SIG-M5 treated with dmso at 0.1 percent for 504 hours (cell line): Measurements from ENCODE around the gene POLR2J.
"Not testable (repeated sequence)": the region's sequence is repeated elsewhere in the genome, so short reads cannot be mapped to it uniquely, and the experiment has no call there.

ENCODE experiments used
- DNase-seq: peaks from one replicate; lab custom pipeline; 2025; ENCODE audit not compliant: unreplicated experiment; lab: John Stamatoyannopoulos, UW

The POLR2J gene

DNA sequence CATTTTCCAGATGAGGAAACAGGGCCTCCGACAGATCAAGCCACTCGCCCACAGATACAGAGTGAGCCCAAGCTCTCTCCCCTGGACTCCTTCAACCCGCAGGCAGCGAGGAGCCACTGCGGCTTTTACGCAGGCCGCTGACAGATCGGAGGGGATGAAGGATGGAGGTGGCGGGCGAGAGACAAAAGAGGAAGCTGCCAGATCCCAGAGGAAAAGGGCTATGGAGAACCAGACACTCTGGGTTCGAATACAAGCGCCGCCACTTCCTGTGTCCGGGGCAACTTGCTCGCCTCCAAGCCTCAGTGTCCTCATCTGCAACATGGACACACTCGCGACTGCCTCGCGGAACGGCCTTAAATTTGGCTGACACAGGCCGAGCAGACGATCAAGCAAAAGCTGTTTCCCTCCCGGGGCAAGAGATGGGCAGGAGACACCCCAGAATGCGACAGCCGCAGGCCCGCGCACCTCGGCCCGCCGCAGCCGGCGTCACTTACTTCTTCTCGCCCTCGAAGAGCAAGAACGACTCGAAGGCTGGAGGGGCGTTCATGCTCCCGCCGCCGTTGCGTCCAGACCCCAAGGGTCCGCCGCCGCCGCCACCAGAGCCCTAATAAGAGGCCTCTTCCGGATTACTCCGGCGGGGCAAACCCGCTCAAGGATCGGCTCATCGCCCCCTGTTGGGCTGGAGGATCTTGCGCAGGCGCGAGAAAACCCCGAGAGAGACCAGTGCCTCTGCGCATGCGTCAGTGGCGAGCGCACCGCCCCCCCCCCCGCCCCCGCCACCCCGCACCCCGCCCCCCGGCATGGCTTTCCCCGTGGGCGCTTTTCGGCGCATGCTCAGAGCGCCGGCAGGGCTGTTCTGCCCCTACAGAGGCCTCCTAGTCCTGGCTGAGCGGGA lies at the start of gene POLR2J:
Gene POLR2J (minus strand): TSS at position 609 of the 895 bp plus-strand sequence. CDS start 62 bp downstream, at position 547.
- not testable (repeated sequence) for DNase-seq

DNA sequence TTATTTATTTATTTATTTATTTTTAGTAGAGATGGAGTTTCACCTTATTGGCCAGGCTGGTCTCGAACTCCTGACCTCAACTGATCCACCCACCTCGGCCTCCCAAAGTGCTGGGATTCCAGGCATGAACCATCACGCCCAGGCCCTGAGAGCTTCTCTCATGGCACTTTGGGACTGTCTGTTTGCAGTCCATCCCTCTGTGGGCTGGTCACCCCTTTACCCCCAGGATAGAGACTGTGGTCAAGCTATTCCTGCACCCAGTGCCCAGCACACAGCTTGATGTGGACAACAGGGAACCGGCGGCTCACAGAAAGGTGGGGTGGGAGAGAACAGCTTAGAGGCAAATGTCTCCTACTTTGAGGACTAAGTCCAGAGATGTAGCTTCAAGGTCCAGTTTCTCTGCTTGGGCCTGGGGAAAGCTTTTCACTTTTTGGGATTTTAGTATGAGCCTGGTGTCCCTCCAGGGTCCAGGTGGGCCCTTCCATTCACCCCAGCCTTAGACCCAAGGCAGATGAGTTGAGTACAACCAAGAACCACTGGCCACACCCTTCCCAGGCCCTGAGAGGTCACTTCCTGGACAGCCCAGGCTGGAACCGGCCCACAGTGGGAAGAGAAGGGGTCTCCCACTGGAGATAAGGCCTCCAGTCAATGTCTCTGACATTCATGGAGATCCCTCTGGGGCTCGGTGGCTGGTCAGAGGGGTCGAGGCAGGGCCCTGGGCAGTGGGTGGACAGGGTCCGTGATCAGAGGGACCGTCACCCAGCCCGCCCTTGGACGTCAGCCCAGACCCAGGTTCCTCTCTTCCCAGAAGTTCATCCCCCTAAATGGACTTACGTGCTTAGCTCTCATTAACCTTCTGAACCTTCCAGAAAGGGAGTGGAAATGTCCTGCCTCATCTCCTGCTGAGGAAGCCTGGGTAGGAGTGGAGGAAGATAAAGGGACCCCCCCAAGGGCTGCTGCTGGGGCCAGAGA lies 49.4 kb upstream of the POLR2J start:
- DNase-seq: not testable (repeated sequence)

DNA sequence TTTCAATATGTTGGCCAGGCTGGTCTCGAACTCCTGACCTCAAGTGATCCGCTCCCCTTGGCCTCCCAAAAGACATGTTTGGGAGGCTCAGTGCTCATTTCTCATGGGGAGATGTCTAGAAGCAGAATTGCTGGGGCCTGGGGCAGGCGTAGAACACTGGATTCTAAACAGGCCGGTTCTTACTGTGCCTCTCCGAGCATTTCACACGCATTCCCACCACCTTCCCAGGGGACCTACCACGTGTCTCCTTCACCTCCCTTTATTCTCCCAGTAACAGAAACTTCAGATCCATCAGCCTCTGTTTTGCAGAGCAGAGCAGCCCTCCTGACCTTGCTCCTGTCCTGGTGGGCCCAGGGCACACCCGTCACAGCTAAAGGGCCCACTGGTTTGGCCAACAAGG lies 48.5 kb upstream of the POLR2J start:
- DNase-seq: not testable (repeated sequence)

DNA sequence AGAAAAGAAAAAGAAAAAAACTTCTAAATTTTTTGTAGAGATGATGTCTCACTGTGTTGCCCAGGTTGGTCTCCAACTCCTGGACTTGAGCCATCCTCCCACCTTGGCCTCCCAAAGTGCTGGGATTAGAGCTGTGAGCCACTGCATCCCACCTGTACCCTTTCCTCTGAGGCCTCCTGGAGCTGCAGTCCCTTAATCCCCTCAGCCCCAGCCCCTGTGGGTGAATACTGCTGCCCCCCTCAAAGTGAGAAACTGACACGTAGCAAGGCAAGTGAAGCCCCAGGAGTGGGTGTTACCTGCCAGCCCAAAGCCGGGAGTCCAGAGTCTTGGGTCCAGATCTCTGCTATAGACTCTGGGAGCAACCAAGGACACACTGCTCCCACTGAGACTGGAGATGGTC lies 46.1 kb upstream of the POLR2J start:
- DNase-seq: not testable (repeated sequence)

DNA sequence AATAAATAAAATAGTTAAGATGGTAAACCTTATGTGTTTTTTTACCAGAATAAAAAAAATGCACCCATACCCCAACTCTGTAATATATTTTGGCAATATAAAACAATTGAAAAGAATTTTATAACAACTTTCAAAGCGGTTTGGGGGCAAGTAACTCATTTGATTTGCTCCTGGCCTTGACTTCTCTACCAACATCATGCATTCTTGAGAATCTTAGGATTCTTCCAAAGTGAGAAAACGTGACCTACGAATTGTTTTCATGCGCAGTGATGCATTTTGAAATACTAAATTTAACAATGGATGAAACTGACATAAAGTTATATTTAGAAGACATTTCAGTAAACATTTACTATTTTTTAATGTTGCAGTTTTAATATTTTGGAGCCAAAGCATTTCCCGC lies 42.1 kb upstream of the POLR2J start:
- DNase-seq: not testable (repeated sequence)

DNA sequence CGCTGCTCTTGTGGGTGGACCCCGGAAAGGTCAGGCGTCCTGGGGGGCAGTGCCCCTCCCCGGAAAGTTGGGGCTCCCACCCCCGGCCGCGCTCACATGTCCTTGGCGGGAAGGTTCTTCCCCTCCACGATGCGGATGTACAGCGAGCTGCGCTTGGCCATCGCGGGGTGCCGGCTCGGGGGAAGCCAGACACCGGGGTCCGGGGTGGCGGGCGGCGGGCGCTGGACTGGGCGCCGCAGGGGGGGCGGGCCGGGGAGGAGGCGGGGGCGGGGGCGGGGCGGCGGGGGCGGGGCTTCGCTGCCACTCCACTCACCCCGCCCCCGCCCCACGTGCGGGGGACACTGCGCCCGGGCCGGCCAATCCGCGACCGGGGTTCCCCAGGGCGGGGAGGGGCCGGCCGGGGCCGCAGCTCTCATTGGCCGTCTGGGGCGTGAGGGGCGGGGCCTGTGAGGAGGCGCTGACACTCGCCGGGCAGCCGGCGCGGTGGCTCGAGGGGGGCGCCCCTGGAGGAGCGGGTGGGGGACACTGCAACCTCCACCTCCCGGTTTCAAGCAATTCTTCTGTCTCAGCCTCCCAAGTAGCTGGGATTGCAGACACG lies 38.9 kb upstream of the POLR2J start, which contains the start of gene RASA4B:
Gene RASA4B (minus strand): TSS at position 228 of the 598 bp plus-strand sequence. CDS start 67 bp downstream, at position 161.
- DNase-seq: not testable (repeated sequence)

DNA sequence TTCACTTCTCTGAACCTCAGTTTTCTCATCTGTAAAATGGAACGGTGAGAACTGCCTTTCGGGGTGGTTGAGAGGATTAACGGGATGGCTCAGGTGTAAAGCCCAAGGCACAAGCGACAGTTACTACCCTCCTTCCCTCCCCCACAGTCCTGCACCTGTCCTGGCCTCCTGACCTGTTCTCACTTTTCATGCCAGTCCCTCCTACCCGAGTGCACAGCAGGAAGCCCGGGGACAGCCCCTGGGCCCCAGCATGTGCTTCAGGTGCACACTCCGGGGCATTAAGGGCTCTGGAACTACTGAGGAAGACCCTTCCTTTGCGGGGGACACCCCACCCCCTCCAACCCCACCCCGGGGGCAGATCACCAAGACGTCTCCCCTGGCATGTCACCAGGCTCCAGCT lies 38.2 kb upstream of the POLR2J start:
- DNase-seq: not testable (repeated sequence)

DNA sequence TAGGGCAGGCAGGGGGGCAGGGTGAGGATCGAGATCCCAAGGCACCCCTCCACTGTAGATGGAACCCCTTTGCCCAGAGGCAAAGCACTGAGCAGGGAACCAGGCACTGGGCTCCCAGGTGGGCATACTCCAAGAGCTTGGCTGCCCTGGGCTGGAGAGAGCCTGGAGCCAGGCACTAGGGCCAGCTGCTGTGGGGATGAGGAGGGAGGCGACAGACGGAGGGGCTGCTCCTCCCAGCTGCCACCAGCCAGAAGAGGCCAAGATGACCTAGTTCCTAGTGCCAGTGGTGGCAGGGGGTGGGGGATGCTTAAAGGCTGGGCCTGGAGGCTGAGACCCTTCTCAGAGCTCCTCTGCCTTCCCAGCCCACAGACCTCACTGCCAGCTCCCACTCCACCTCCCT lies 37.2 kb upstream of the POLR2J start:
- DNase-seq: not testable (repeated sequence)

DNA sequence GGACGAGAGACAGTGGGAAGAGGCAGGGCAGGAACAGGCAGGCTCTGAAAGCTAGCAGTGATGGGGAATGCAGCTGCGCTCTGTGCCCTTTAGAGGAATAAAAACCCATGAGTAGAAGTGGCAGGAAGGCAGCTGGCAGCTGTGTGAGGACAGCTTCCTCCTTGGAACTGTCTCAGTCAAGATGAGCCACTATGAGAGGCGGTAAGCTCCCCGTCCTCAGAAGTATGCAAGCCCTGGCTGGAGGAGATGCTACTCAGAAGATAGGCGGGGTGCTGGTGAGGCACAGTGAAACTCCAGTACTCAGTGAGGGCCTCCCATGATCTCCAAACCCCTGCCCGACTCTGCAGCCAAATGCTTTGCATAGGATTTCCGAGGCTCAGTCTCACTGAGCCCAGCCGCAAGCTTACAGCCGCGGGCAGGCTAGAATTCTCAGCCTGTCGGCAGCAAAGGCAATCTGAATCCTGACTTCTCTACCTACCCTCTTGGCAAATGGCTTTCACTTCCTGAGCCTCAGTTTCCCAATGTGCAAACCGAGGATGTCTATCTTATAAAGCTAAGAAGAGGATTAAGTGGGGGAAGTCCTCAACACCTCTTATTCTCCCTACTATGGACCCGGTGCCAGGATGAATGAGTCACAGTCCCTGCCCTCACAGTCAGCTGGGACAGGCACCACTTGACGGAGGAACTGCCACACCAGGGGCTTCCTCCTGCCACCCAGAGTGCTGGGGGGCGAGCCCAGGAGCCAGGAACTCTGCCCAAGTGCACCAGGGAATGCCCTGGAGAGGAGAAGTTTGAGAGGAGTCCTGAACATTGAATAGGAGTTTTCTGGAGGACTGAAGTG lies 36.4 kb upstream of the POLR2J start:
- DNase-seq: not testable (repeated sequence)

DNA sequence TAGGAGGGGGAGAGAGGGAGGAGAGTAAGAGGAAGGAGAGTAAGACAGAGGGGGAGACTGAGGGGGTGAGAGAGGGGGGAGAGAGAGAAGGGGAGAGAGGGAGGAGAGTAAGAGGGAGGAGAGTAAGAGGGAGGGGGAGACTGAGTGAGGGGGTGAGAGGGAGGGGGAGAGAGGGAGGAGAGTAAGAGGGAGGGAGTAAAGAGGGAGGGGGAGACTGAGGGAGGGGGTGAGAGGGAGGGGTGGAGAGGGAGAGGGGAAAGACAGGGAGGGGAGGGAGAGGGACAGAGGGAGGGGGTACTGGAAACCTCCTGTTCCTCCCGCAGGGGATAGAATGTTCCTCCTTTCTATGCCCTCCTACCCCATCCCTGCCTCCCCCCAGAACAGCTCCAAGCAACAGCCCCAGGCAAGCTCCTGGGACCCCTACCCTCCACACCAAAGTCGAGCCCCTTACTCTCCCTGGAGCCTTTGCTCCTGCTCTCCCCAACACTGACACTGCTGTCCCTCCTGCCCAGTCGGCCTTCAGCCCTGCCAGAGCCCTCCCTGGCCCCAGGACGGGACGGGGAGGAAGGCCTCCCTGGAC lies 34.0 kb upstream of the POLR2J start:
- DNase-seq: not testable (repeated sequence)

DNA sequence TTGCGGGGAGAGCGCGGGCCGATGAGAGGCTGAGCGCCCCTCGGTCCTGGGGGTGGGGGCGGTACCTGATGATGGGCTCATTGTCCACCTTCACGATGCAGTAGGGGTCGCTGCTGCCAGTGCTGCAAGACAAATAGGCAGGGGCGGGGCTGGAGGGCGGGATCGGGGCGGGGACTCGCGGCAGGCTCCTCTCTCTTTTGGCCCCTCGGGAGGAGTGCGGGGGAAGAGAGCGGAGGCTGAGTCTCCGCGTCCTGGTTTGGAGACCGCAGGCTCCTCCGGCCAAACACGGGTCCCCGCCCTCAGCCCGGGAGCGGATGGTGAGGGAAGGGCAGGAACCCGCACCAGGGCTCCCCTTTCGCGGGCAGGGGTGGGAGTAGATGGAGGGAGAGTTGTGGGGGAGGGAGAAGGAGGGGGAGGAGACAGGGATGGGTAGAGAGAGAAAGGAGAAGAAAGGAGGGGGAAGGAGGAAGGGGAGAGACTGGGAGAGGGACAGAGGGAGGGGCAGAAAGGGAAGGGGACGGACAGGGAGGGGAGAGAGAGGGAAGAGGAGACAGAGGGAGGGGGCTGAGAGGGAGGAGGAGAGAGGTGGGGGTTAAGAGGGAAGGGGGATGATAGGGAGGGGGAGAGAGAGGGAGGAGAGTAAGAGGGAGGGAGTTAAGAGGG lies 33.3 kb upstream of the POLR2J start:
- not testable (repeated sequence) for DNase-seq

DNA sequence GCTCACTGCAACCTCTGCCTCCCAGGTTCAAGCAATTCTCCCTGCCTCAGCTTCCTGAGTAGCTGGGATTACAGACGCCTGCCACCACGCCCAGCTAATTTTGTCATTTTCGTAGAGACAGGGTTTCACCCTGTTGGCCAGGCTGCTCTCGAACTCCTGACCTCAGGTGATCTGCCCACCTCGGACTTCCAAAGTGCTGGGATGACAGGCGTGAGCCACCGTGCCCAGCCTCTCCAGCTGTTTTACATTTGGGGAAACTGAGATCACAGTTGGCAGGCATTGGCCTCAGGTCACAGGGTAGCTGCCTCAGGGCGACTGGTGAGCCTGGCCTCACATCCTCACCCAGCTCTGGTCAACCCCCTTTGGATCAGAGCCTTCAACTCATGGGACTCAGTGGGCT lies 31.9 kb upstream of the POLR2J start:
- not testable (repeated sequence) for DNase-seq

DNA sequence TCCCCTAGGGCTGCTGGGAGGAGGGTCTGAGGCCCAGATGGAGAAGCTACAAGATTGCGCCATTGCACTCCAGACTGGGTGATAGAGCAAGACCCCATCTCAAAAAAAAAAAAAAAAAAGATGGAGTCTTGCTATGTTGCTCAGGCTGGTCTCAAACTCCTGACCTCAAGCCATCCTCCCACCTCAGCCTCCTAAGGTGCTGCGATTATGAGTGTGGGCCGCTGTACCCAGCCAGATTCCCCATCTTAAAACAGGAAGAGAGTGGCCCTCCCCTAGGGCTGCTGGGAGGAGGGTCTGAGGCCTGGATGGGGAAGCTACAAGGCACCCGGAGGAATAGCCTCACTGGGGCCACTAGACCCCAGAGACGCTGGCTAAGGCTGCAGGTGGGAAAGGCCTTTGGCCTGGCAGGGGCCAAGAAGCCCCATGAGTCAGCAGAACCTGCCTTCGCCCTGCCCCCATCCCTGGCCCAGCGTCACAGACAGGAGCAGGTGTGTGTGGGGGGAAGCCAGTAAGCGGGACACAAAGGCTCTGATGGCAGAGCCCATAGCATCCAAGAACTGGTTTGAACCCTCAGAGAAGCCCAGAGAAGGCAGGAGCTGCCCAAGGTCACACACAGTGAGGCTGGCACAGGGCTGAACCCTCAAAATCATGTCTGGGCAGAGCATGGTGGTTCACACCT lies 28.8 kb upstream of the POLR2J start:
- not testable (repeated sequence) for DNase-seq

DNA sequence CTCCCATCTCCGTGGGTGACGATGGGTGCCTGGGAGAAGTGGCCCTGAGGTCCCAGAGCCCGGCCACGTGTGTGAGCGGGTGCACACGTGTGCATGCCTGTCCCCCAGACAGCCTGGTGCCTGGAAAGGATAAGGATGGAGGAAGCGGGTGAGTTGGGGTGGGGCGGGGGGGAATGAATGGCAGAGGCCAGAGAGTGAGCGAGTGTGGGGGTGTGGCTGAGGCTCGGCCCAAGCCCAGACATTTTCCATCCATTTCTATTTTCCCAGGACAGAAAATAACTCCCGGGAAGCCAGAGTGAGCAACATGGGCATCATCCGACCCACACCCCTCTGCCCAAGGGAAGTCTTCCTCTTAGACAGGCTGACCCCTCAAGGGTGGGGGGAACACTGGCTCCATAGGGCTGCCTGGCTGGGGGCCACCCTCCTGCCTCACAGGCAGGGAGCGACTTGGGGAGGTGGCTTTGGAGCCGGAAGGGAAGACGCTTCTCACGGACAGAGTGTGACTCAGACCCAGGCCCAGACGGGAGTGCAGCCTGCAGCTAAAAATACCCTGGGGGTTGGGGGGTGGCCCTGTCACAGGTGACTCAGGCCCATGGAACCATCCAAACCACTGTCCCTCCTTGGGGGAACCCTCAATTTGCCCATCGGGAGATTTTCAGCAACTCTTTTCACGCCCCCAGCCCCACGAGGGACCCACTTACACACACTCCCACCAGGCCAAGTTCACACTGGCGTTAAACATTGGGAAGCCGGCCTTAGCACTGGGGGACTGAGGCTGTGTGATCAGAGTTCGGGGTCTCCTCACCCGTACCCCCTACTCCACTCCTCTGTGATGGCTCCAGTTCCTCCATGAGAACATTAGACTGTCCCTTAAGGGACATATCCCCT lies 26.8 kb upstream of the POLR2J start:
- DNase-seq: not testable (repeated sequence)

DNA sequence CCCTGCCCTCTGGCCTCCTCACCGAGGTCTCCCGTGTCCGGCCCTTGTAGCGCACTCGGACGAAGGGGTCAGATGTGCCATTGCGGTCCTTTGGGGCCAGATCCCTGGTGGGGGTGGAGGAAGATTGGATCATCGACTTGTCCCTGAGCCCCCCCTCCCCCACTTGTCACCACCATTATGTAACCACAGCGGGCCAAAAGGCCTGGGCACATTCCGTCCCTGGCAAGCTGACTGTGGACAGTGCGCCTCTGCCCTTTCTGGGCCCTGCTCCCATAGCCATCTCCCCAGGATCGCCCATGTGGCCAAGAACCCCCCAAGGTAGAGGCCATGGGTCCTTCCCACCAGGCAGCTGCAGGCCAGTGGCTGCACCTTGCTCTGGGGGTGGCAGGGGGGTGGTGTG lies 24.4 kb upstream of the POLR2J start:
- DNase-seq: not testable (repeated sequence)

DNA sequence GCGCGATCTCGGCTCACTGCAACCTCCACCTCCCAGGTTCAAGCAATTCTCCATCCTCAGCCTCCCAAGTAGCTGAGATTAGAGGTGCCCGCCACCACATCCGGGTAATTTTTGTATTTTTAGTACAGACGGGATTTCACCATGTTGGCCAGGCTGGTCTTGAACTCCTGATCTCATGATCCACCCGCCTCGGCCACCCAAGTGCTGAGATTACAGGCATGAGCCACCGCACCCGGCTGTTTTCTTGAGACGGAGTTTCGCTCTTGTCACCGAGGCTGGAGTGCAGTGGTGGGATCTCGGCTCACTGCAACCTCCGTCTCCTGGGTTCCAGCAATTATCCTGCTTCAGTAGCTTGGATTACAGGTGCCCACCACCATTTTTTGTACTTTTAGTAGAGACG lies 19.6 kb upstream of the POLR2J start:
- DNase-seq: not testable (repeated sequence)

DNA sequence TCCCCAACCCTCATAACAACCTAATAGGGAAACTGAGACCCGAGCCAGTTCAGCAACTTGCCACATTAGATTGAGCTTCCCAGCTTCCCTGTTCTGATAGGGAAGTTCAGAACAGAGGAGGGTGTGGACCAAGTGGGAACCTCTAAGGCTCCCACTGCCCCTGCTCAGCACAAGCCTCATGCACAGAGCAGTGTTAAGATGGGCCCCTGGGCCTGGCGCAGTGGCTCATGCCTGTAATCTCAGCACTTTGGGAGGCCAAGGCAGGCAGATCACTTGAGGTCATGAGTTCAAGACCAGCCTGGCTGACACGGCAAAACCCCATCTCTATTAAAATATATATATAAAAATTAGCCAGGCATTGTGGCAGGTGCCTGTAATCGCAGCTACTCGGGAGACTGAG lies 18.6 kb upstream of the POLR2J start:
- not testable (repeated sequence) for DNase-seq

DNA sequence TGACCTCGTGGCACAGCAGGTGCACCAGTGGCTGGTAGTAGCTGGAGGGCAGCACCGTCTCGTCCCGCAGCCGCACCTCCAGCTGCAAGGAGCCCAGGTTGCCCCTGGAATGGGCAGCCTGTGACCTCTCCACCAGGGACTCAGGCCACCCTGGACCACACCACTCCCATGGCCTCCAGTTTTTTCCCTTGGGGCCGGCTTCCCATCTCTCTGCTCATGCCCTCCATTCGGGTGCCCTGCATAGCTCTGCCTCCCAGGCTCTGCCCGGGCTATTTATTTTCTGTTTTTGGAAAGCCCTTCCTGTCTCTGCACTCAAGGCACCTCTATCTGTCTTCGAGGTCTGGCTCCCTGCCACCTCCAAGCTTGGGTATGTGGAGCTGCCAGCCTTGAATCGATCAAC lies 18.1 kb upstream of the POLR2J start:
- DNase-seq: not testable (repeated sequence)
